SHP77 (cell line): ENCODE results near the gene OSBPL2.

ENCODE experiments used
- DNase-seq, 2 experiments: peaks; one replicate each; lab custom pipeline; 2025; lab: John Stamatoyannopoulos, UW

The OSBPL2 gene

DNA sequence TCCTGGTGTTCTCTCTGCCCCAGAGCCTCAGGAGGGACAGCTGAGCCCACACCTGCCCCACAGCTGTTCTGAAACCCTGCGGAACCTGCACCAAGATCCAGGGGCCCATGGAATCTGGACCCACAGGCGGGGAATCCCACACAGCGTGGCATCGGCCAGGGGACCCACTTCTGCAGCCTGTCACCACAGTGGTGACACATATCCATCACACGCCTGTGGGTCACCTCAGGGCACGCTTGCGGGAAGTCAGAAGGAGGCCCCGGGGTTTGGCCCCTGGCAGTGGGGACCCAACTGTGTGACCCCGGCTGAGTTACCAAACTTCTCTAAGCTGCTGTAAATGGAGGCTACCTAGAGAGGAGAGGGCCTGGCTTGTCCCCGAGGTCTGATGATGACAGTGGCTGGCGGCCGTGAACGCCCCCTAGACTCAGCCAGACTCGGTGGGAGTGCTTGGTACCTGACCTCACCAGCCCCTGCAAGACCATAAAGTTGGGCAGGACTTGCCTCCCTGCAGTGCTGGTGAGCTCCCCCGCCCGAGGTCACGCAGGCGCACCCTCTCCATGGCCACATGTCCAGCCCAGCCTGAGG, 16.0 kb upstream of the OSBPL2 start:
- no peak for DNase-seq

DNA sequence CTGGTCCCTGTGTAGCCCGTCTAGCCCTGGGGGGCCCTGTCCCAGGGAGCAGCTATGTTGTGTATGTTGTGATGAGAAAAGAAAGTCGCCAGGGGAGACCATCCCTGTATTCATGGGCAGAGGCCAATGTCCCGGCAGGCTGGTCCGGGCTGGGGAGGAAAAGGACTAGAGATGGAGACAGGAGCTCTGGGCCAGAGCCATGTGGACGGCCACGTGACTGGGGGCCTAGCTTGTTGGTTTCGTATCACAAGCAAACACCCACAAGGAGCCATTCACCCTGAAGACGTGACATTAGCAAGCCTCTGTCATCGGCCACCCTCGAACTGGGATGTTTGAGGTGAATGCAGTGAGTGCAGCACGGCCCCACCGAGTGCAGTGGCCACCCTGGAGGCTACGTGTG, 15.3 kb upstream of the OSBPL2 start:
- DNase-seq = no peak

DNA sequence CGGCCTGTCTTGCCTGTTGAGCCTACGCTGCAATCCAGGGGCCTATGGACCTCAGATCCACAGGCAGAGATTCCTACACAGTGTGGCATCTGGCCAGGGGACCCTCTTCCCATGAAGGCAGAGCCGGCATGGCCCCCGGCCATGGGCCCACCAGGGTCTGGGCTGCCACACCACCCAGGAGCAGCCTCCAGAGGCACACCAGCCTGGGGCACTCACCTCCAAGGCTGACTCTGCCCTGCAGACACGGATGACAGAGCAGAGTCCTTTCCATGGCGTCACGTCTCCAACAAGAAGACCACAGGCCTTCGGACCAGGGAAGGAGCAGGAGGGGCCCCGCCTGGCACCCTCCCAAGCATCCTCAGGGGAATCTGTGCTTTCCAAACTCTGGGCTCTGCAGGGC, 14.8 kb upstream of the OSBPL2 start:
- DNase-seq = no peak

DNA sequence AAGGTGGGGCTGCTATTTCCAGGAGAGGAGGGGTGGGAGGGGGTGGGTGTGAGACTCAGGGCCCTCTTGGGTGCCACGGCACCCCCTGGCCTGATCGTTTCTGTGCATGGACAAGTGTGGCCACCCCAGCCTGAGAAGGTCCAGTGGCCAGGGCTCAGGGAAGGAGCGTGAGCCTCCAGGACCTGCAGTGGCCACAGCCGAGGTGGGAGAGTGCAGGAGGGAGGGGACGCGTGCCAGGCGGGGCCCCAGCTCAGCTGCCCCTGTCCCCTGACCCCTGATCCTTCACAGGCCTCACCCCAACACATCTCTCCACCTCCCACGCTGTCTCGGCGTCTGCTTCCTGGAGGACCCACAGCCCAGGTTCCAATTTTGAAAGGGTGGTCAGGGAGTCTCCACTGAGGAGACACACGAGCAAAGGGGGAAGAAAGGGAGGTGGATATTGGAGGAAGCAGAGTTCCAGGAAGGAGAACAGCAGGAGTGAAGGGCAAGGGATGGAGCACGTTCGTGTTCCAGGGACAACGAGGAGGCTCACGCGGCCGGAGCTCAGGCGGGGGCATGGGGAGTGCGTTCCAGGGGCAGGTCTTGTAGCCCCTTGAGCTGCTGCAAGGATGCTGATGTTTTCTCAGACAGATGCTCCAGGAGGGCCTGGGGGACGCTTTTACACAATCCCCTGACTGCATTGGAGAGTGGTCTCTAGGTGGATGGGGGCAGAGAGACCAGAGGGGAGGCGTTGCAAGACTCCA, 14.0 kb upstream of the OSBPL2 start:
- no peak for DNase-seq

DNA sequence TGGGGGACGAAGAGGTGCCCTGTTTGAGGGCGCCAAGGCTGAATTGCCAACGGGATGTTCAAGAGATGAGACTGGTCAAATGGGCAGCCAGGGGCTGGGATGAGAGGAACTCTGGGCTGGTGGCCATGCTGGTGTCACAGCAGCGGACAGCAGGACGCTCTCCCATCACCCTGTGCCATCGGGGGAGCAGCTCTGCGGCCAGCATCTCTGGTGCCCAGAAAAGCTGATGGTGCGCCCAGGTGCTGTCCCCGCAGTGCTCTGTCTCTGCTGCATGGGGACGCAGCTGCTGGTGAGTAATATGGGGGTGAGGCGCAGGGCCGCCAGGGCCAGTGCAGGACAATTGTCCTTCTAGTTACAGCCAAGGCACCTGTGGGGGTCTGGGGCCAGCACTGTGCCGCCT, 13.3 kb upstream of the OSBPL2 start:
- DNase-seq = no peak

DNA sequence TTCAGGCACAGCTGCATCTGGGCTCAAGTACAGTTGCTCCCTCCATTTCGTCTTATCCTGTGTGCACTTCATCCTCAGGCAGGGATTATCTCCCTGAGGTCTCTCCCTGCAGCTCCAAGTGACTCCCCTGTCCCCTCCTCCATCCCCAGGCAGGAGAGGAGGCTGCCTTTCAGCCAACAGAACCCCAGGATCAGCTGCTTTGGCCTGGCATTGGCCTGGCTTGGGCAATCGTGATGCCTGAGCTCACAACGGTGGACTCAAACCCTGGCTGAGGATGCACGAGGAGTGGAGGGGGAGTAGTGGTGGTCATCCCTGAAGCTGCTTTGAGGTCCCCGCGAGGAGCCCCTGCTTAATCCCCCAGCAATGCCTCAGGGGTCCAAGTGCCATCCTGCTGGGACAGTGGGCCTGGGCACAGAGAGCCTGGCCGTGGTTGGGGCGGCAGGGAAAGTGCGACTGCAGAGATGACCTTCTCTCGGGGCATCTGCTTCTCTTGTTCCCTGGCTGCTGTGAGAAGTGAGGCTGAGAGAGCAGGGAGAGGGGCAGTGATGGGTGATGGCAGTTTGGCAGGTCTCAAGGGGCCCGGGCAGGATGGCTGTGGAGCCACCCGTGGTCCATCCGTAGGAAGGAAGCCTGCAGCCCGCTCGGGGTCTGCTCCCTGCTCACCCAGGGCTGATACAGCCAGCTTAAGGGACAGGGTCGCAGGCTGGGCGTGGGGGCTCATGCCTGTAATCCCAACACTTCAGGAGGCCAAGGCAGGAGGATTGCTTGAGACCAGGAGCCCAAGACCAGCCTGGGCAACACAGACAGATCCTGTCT, 12.3 kb upstream of the OSBPL2 start:
- no peak for DNase-seq

DNA sequence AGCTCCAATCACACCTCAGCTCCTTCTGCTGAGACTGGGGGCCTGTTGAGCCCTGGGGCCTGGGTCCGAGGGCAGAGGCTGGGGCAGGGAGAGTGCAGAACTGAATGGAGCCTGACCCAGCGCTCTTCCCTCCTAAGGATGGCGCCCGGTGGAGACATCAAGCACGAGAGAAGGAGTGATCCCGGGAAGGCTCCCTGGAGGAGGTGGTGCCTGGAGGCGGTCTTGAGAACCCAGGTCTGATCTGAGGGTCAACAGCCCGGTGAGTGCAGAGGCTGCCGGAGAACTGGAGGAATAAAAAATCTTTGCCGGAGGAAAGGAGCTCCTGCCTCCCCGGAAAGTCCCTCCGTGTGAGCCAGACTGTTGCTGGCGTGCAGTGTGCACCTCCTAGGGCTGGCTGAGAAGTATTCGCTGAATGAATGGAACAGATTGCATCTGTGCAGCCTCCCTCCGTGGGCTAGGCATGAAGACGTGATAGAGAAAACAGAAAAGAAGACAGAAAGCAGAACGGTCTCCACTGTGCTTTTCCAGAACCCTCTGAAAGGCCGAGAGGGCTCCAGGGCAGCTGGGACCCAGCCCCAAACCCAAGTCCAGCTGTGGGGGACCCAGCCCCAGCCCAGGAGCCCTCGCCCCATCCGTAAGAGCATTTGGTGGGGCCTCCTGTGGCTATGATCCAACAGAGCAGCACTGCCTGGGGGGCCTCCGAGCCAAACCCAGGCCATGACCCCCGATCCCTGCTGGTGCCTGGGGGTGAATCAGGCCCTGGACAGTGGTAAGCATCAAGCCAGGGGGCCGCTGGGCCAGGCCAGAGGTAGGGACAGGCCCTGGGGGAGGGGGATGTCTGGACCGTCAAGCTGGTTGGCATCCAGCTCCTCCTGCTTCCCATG, 11.4 kb upstream of the OSBPL2 start:
- DNase-seq = no peak

DNA sequence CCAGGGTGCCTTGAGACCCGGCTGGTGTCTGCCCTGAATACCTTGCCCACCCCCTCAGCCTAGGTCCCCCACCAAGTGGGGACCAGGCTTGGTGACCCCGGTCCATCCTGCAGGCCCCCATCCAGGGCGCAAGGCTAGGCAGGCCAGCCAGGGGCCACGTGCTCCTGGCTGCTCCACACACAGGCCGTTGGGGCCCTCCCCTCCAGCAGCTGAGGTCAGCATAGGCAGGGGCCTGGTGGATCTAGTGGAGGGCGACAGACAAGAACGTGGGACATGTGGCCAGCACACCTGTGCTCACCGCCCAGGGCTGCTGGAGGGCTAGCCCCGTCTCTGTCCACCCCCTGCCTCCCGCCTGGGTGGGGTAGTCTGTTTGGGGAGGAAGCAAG, 10.7 kb upstream of the OSBPL2 start:
- DNase-seq = peak in 1 of 2 experiments; percentile 64

DNA sequence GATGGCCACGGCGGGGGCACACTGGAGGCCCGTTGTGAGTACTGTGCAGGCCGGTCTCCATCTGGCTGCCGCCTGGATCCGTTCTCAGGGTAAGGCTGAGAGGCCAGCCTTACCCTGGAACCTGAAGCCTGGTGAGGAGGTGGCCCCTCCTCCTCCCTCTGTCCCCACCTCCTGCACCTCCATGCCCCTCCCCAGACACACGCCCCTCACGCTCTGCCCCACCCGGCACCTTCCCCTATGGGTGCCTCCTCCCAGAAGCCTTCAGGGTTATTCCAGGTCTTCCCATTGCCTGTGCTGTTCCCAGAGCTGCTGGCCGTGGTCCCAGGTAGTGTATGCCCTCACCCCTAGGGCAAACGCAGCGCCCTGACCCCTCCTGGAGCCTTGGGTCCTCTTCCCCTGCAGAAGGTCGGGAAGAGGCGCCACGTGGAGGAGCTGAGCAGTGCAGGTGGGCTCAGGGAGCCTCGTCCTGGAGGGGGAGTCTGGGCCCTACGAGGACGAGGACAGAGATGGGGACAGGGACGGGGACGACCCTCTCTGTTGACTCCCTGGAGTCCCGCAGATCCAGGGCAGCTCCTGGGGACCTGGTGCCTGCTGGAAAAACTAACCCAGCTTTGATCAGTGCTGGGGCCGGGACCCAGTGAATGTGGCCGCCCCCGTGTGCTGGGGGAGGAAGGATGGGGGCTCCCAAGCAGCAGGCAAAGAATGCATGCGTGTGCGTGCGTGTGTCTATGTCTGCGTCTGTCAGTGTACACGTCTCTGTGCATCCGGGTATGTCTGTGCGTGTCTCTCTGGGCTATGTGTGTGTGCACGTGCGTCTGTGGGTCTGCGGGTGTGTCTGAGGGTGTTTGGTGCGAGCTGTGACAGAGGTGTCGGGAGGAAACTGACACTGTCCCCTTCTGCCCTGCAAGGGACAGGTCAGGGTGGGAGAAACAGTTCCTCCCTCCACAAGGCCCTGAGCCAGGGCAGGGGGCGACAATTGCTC, 10.1 kb upstream of the OSBPL2 start:
- DNase-seq = peak; percentile 82 to 84

DNA sequence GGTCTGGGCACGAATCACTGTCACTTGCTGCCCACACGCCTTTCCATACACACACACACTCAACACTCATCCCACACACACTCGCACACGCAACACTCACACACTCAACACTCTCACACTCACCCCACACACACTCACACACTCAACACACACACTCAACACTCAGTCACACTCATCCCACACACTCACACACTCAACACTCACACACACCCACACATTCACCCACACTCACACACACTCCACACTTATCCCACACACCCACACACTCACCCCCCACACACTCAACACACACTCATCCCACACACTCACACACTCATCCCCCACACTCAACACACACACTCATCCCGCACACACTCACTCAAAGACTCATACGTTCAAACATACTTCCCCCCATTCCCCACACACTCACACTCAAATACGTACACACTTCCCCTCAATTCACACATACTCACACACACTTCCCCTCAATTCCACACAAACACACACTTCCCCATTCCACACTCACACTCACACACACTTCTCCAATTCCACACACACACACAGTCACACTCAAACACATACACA, 9.3 kb upstream of the OSBPL2 start:
- no peak for DNase-seq

DNA sequence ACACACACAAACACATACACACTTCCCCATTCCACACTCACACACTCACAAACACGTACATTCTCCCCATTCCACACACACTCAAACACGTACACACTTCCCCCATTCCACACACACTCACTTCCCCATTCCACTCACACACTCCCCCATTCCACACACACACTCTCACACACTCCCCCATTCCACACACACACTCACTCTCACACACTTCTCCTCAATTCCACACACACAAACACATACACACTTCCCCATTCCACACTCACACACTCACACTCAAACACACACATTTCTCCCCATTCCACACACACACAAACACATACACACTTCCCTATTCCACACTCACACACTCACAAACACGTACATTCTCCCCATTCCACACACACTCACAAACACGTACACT, 8.7 kb upstream of the OSBPL2 start:
- no peak for DNase-seq

DNA sequence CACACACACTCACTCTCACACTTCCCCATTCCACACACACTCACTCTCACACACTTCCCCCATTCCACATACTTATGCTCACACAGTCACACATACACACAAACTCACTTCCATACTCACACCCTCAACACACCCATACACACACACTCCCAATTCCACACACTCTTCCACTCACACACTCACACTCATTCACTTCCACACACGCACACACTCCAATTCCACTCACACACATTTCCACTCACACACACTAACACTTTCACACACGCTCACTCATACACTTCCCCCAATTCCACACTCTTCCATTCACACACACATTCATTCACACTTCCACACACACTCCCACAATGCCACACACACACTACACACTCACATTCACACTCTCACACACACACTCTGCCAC, 8.0 kb upstream of the OSBPL2 start:
- no peak for DNase-seq

DNA sequence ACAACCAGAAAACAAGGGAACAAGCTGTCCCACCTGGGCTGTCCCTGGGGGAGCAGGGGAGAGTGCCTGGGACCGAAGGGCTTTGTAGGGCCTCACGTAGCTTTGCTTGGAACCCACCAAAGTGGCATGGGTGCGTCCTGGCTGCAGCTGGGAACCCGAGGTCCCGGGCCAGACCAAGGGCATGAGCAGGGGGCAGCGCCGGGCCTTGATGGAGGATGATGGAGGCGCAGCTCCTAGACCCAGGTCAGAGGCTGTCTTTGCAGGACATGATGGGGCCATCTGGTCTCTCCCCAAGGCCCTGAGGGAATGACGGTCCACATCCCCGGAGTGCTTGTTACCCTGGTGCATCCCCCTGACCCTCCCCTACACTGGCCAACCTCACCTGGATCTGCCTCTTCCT, 7.6 kb upstream of the OSBPL2 start:
- no peak for DNase-seq

DNA sequence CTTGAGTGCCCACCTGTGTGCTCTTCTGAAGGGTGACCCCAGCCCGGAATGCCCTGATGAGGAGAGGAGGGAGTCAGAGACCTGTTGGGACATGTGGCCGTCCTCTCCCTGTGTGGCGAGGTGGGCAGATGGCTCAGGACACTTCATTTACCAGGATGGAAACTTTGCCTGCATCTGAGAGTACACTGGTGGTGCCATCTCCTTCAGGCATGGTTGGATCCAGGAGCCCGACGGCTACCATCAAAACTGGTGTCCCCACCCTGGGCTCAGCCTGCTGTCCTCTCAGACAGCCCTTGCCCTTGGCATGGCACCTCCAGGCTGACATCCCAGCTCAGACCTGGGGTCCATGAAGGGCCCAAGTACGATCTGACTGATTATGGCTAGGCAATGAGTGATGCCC, 7.0 kb upstream of the OSBPL2 start:
- no peak for DNase-seq

DNA sequence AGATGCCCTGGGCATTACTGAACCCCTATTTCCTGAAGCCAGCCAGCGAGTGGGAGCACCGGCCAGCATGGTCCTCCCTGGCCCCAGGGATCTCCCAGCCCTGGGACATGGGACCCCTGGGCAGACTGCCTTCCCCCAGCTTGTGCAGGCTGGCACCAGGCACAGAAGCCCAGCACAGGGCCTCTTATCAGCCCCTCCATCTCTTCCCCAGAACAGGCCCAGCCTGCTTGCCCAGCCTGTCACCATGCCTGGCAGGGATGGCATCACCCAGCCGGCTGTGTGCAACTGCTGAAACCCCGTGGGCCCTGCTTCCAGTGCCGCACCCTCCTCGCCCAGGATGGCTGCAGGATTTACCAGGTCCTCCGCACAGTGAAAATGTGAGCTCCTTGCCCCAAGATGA, 6.1 kb upstream of the OSBPL2 start:
- DNase-seq = no peak

DNA sequence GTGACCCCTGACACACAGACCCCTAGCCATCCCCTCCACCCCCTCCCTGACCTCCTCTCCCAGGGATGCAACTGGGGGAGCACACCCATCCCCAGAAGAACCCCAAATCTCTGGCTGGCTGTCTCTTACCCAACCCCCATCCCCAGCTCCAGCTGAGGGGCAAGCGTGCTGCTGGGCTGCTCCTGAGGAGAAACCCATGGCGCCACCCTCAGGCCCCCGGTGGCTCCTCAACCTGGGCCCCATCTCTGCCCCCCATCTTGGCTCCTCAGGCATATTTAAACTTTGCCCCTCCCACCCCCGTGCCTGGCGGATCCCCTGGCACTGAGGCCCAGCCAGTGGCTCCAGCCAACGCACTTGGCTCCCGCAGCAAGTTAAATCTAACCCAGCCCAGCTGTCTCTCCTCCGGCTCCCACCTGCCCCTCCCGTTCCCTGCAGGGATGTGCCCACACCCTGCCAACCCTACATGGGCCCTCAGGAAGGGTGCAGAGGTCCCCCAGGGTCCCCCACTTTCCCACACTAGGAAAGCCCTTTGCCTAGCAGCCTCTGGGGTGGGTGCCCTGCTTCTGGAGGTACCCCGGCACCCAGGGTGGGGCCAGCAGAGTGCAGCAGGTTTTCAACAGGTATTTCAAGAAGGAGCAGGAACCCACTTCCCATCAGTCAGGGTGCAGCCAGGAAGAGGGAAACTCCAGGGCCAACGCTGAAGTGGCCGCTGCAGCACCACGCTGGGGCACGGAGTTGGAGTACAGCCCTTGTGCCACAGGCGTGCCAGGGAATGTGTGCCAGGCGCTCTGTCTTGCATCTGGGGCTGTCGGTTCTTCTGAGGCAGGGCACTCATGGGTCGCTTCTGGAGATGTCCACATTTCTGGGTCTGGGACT, 5.3 kb upstream of the OSBPL2 start:
- no peak for DNase-seq

DNA sequence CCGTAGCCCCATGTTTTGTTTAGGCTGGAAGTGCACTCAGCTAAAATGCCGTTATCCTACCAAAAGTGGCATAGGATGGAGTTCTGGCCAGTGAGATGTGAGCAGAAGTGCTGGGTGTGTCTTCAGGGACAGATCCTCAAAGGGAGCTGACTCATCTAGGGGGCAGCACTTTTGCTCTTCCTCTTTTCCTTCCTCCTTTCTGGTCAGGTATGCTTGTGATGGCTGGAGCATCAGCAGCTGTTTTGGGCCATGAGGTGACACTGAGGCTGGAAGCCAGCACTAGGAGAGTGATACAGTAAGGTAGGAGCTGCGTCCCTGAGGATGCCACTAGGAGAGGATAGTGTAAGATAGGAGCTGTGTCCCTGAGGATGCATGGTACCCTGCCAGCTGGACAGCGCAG, 4.6 kb upstream of the OSBPL2 start:
- DNase-seq = no peak

DNA sequence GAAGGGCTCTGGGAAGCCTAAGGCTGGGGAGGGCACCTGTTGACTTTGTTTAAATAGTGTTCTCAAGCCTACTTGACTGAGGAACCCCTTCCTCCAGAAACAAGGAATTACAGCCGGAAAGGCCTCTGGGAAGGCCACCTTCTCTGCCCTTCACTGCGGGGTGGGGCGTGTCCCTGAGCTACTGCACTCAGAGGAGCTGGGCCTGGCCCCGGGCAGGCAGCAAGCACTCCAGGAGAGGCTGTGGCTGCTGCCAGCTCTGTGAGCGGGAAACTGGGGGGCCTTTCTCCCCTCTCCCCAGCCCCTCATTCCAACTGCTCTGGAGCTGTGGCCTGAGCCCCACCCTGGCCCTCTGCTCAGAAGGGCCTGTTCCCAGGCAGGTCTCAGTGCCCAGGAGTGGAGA, 4.0 kb upstream of the OSBPL2 start:
- DNase-seq = peak in 1 of 2 experiments; percentile 27

DNA sequence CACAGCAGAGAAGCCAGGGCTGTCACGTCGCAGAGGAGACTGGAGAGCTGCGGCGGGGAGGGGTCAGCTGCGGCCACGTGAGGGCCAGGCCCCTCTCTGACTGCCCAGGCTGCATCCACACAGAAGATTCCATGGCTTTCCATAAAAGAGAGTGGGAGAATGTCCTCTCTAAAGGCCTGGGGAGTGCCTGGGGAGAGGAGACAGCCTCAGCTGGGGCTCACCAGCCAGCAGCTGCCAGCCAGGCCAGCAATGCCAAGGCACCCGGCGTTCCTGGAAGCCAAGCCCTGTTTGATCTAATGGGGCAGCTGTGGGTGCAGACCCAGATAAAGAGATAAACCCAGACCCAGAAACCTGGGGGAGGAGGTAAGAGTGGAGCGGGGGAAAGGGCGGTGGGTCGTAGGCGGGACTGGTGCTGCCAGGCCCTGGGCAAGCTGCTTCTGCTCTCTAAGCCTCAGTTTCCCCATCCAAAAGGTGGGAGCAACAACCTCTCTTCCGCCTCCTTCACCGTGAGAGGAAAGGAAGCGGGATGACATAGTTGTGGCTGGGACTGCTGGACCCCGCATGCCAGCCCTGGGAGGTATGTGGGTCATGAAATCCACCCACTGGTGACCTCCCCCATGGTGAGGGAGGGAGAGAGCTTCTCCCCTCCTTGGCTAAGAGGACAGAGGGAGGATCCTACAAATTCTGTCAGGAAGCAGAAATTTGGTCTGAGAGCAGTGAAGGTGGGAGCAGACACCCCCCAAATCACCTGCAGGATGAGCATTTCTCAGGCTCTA, 3.1 kb upstream of the OSBPL2 start:
- DNase-seq = no peak
